HG02623 (cell line): ENCODE results near the gene MARVELD3.
"Not testable (repeated sequence)": the region's sequence is repeated elsewhere in the genome, so short reads cannot be mapped to it uniquely, and the experiment has no call there.

ENCODE experiments used
- ATAC-seq: cut with Tn5 transposase; IDR thresholded peaks from one replicate; pipeline ENCODE4 v1.9.1; 2021; ENCODE audit warnings: moderate library complexity; ENCODE audit not compliant: unreplicated experiment

MARVELD3 gene

GRCh38 chr16:71626018-71626857, at the start of gene MARVELD3:
Gene MARVELD3 (plus strand): TSS chr16:71626184. CDS start chr16:71626230, 46 bp downstream.
- no peak for ATAC-seq

GRCh38 chr16:71576971-71577370, 49.0 kb upstream of the MARVELD3 start, which contains the start of gene TAT:
Gene TAT (minus strand): TSS chr16:71577092. CDS start chr16:71576415, 677 bp downstream.
- ATAC-seq, result no peak

DNA sequence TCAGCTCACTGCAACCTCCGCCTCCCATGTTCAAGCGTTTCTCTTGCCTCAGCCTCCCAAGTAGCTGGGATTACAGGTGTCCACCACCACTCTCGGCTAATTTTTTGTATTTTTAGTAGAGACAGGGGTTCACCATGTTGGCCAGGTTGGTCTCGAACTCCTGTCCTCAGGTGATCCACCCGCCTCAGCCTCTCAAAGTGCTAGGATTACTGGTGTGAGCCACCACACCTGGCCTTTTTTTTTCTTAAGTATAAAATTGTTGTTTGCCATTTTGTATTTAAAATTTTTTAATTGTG, 43.5 kb upstream of the MARVELD3 start:
- ATAC-seq, result not testable (repeated sequence)

DNA sequence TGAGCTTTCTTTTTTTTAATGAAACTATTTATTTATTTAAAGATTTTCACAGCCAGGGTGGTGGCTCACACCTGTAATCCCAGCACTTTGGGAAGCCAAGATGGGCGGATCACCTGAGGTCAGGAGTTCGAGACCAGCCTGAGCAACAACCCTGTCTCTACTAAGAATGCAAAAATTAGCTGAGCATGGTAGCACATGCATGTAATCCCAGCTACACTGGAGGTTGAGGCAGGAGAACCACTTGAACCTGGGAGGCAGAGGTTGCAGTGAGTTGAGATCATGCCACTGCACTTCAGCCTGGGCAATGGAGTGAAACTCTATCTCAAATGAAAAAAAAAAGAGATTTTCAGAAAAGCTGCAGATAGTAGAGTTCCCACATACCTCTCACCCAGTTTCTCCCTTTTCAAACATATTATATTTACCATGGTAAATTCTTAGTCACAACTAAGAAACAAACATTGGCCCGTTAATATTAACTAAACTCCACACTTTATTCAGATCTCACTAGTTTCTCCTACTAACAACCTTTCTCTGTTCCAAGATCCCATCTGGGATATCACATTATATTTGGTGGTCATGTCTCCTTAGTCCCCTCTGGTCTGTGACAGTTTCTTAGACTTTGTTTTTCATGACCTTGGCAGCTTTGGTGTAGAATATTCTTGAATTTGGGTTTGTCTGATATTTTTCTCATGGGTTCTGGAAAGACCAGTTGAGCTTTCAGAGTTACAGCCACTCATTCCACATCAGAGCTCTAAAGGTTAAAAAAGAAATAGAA, 41.3 kb upstream of the MARVELD3 start:
- no peak for ATAC-seq

DNA sequence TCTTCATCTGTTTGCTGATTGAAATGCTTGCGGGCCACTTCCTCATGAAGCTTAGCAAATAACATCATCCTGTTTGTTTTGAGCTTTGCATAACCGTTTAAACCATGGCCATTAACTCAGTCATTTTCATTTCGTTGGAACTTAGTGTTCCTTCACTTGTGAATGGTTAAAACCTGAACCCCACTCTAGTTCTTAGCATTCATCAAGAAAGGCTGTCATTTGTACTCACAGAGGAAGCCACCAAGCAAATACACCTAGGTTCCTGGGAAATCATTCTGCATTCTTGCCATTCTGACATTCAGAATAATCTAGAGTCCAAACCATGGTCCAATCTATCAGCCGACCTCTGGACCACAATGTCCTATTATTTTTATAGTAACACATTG, 40.7 kb upstream of the MARVELD3 start:
- no peak for ATAC-seq

GRCh38 chr16:71589334-71589733, 36.6 kb upstream of the MARVELD3 start:
- not testable (repeated sequence) for ATAC-seq

- ATAC-seq, result not testable (repeated sequence)
These were observed 35.9 kb upstream of the MARVELD3 start for GRCh38 chr16:71590071-71590470.

- no peak for ATAC-seq
These were observed 35.4 kb upstream of the MARVELD3 start for GRCh38 chr16:71590584-71590983.

- no peak for ATAC-seq
These were observed 34.1 kb upstream of the MARVELD3 start for GRCh38 chr16:71591917-71592316.

GRCh38 chr16:71593048-71593999, 32.7 kb upstream of the MARVELD3 start:
- ATAC-seq, result no peak

DNA sequence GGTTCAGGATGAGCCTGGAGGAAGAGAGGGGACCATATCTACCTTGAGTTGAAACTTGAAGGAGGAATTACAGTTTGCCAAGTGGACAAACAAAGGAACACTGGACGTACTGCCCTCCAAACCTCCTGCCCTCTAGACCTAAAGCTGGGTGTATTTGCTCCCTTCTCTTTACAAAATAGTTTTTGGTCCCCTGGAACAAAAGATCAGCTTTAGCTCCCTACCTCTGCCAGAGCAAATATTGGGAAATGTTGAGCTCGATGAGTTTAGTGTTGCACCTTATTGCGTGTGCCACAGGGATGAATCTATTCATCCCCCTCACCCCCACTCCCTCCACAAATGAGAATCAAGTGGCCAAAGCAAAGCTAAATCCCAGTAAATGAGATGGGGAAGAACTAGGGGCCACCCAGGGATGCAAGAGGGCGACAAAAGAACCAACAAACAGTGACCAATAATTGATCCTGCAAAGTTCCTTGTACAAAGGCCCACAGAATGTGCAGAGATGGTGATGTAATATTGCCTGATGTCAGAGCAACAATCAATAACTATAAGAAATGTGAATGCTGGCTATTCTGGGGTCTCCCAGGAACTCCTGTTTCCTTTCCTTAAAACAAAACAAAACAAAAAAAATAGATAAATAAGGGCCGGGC, 31.9 kb upstream of the MARVELD3 start:
- ATAC-seq, result no peak

GRCh38 chr16:71595340-71595826, 30.6 kb upstream of the MARVELD3 start:
- ATAC-seq, result not testable (repeated sequence)

DNA sequence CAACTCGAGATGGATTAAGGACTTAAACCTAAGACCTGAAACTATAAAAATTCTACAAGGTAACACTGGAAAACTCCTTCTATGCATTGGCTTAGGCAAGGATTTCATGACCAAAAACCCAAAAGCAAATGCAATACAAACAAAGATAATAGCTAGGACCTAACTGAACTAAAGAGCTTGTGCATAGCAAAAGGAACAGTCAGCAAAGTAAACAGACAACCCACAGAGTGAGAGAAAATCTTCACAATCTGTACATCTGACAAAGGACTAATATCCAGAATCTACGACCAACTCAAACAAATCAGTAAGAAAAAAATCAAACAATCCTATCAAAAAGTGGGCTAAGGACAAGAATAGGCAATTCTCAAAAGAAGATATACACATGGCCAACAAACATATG, 27.6 kb upstream of the MARVELD3 start:
- ATAC-seq, result not testable (repeated sequence)

GRCh38 chr16:71600822-71601221, 25.2 kb upstream of the MARVELD3 start:
- ATAC-seq, result no peak

GRCh38 chr16:71609066-71609465, 16.9 kb upstream of the MARVELD3 start:
- no peak for ATAC-seq

DNA sequence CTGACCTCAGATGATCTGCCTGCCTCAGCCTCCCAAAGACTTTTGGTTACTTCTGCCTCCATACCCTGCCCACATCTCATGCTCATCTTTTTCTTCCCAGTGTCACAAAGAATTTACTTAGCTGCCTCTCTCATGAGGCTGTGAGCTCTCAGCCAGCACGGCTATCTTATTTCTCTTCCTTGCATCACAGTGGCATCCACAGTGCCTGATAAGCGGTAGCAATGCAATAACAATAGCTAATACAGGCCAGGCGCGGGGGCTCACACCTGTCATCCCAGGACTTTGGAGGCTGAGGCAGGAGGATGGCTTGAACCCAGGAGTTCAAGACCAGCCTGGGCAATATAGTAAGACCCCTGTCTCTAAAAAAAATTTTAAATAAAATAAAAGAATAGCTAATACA, 15.5 kb upstream of the MARVELD3 start:
- ATAC-seq, result no peak

GRCh38 chr16:71610936-71611871, 14.8 kb upstream of the MARVELD3 start:
- no peak for ATAC-seq

GRCh38 chr16:71614956-71615355, 11.0 kb upstream of the MARVELD3 start:
- not testable (repeated sequence) for ATAC-seq

- no peak for ATAC-seq
These were observed 7.6 kb upstream of the MARVELD3 start for GRCh38 chr16:71618429-71618828.
